Stomach (tissue), 9 donors: ENCODE data around the gene F3. TPM values are rescaled to one million over a fixed set of nuclear protein-coding genes. Genes with fewer than 3 reads are reported as not detected.

Source experiments
- DNase-seq, 2 donors: peaks; one replicate each; pipeline versions ENCODE4 v3.0.0 to v3.0.0-alpha.2; 2013 to 2019
- H3K27ac ChIP-seq, 5 donors: fragments of 200-600 bp in 4 of 5; sonication (generic) in 4 of 5; one replicate each; pipeline ENCODE4 v1.5.1; 2013 to 2019; ENCODE audit warnings: mild to moderate bottlenecking in 1 of 5, moderate library complexity in 1 of 5
- H3K27me3 ChIP-seq, 3 donors: fragments of 200-600 bp; sonication (generic); one replicate each; pipeline ENCODE4 v1.5.1; 2017 to 2019; ENCODE audit warnings: mixed run types in 1 of 3
- H3K36me3 ChIP-seq, 4 donors: fragments of 200-600 bp; sonication (generic); 1 replicate in 3 of 4; 2 replicates in 1 of 4; pipeline ENCODE4 v1.5.1; 2016 to 2019
- H3K4me1 ChIP-seq, 4 donors: fragments of 200-600 bp; sonication (generic); one replicate each; pipeline ENCODE4 v1.5.1; 2016 to 2019
- H3K4me3 ChIP-seq, 4 donors: fragments of 200-600 bp; sonication (generic) in 3 of 4; one replicate each; pipeline ENCODE4 v1.5.1; 2016 to 2019; ENCODE audit warnings: mild to moderate bottlenecking in 1 of 4
- H3K9me3 ChIP-seq, 4 donors: fragments of 200-600 bp; sonication (generic); one replicate each; pipeline ENCODE4 v1.5.1; 2016 to 2019
- EP300 ChIP-seq: sonication (generic); formaldehyde crosslinking; IDR thresholded peaks from one replicate; pipeline ENCODE4 v1.6.1; 2017; ENCODE audit warnings: antibody characterized with exemption
- POLR2A ChIP-seq, 4 donors: fragments of 450-650 bp; IDR thresholded peaks; one replicate each; pipeline ENCODE4 v1.6.1; 2016; ENCODE audit warnings: antibody characterized with exemption in 4 of 4, control low read depth in 2 of 4, mild to moderate bottlenecking in 1 of 4, moderate library complexity in 1 of 4
- POLR2AphosphoS5 ChIP-seq, 3 donors: sonication (generic); formaldehyde crosslinking; IDR thresholded peaks; one replicate each; pipeline ENCODE4 v1.6.1; 2016; ENCODE audit warnings: antibody characterized with exemption in 3 of 3
- WGBS, 5 donors: extraction: QIAGEN DNeasy Blood & Tissue Kit in 3 of 5; methylation state at CpG; one replicate each; pipeline versions ENCODE4 v1.1.5 to v1.1.7; 2013 to 2018; 5-methylcytosine and 5-hydroxymethylcytosine counted together
- intact Hi-C: fragments of 100-400 bp; cut with DNase I; formaldehyde crosslinking; loops from one replicate; pipeline ENCODE4 v1.15.1; 2023; ENCODE audit warnings: low total_unique reads
- polyA plus RNA-seq, 3 donors: library from polyadenylated mRNA; stranded (reverse); fragments of 200-250 nt; gene quantifications; one replicate each; pipeline ENCODE4 v1.2.3, GENCODE V29; 2013
- total RNA-seq, 5 donors: library from RNA; depleted of rRNA; stranded (reverse); fragments of >200 nt; gene quantifications; one replicate each; pipeline versions ENCODE4 v1.1.0 to v1.2.3, GENCODE V29; 2014 to 2016
- TF ChIP-seq, protein P1 (sequence below), 7 experiments: fragments of 450-650 bp in 4 of 7; fragments of 200-600 bp in 3 of 7; sonication (generic) in 3 of 7; IDR thresholded peaks; one replicate each; pipeline ENCODE4 v1.5.1; 2016 to 2019; ENCODE audit warnings: antibody characterized with exemption in 7 of 7, control low read depth in 2 of 7, mild to moderate bottlenecking in 1 of 7
- donor health status: healthy with polysubstance abuse.
- donor health status: Bipolar disorder and iron deficiency.
- donor health status: healthy.

F3 gene
- total and polyA plus RNA-seq, 8 donors: 36.6 to 206 (median 81.7) TPM

DNA sequence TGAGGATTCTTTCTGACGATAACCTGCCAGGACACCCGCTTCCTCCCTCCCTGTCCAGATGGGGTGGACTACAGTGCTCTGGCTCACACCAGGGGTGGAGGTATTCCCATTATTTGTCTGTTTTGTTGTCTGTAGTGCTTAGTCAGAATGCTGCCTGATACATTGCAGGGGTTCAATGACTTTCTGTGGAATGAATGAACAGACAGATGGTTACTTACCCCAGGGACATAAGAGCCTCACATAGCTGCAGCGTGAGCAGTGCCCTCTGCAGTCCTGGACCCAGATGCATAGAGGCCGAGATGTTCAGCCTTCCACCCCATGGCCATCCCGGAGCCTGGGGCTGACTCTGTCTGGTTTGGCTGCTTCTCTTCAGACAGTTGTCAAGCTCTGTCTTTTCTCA lies 13.0 kb upstream of the F3 start:
- TF ChIP-seq EP300: no peak
- TF ChIP-seq POLR2AphosphoS5 (IDR thresholded peaks at IDR 0.05): no peak
- no peak for TF ChIP-seq POLR2A (IDR thresholded peaks at IDR 0.05)
- TF ChIP-seq, protein P1, sequence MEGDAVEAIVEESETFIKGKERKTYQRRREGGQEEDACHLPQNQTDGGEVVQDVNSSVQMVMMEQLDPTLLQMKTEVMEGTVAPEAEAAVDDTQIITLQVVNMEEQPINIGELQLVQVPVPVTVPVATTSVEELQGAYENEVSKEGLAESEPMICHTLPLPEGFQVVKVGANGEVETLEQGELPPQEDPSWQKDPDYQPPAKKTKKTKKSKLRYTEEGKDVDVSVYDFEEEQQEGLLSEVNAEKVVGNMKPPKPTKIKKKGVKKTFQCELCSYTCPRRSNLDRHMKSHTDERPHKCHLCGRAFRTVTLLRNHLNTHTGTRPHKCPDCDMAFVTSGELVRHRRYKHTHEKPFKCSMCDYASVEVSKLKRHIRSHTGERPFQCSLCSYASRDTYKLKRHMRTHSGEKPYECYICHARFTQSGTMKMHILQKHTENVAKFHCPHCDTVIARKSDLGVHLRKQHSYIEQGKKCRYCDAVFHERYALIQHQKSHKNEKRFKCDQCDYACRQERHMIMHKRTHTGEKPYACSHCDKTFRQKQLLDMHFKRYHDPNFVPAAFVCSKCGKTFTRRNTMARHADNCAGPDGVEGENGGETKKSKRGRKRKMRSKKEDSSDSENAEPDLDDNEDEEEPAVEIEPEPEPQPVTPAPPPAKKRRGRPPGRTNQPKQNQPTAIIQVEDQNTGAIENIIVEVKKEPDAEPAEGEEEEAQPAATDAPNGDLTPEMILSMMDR (IDR thresholded peaks at IDR 0.05): no peak
- Histone ChIP-seq H3K36me3 (no peaks in the 10 kb centered on the region), H3K27me3 (no peaks in the 10 kb centered on the region), H3K9me3 (no peaks in the 10 kb centered on the region), H3K4me3 (no peak overlapping the region), H3K27ac (peak overlapping the region in 3 of 5 donors; percentile 21 to 87 (median 80)), H3K4me1 (peaks cover 16 to 56% (median 35%) of the 10 kb centered on the region in 4 donors)
- no peak for DNase-seq
- intact Hi-C loops: no loop called here
- 86 to 94% (median 93%) methylated on average over 5 of the region's 5 CpGs for WGBS, 5 donors

DNA sequence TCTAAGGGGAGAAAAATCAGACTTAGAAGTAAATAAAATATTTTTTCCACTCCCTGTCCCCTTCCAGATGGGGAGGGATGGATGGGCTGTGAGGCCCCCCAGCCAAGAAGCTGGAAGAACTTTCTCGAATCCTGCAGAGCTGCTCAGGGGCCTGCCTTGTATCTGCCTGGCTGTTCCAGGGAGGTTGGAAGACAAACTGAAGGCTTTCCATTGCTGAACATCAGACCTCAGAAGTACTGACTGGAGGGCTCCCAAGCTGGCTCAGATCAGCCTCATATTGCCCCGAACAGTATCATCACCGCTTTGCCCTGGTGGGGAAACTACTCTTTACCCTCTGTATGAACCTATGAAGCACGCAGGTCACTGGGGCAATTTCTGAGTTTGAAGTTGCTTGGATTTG lies 12.4 kb upstream of the F3 start:
- Histone ChIP-seq H3K4me3 (no peak overlapping the region), H3K9me3 (no peaks in the 10 kb centered on the region), H3K36me3 (no peaks in the 10 kb centered on the region), H3K4me1 (peaks cover 16 to 61% (median 36%) of the 10 kb centered on the region in 4 donors), H3K27ac (peak overlapping the region in 4 of 5 donors; percentile 21 to 87 (median 55)), H3K27me3 (no peaks in the 10 kb centered on the region)
- DNase-seq: no peak
- TF ChIP-seq POLR2AphosphoS5 (IDR thresholded peaks at IDR 0.05): no peak
- no peak for TF ChIP-seq POLR2A (IDR thresholded peaks at IDR 0.05)
- no peak for TF ChIP-seq EP300
- TF ChIP-seq, protein P1 (IDR thresholded peaks at IDR 0.05): no peak
- intact Hi-C loops: no loop called here
- WGBS, 5 donors: 84 to 88% (median 87%) methylated on average over 4 of the region's 4 CpGs

DNA sequence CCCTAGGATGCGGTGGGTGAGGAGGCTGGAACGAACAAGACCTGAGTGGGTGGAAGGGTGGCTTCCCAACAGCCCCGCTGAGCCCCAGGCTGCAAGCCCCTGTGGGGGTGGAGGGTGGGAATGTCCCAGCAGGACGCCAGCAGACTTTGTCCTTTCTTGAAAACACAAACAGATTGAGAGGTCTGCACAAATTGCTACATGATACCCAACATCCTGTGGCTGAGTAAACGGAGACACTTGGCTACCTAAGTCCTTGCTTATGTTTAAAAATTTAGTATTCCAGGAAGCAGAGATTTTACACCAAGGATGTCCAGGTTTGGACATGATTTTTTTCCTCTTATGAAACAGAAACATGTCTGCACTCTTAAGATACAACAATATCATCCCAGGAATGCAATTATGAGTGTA lies 11.8 kb upstream of the F3 start:
- WGBS, 5 donors: 39 to 54% (median 49%) methylated on average over 5 of the region's 5 CpGs
- no peaks in the 10 kb centered on the region for H3K9me3 ChIP-seq
- H3K36me3 ChIP-seq: no peaks in the 10 kb centered on the region
- intact Hi-C loops: no loop called here
- no peak overlapping the region for H3K4me3 ChIP-seq
- peak in 1 of 2 donors; percentile 44 for DNase-seq
- H3K4me1 ChIP-seq: peaks cover 16 to 61% (median 36%) of the 10 kb centered on the region in 4 donors
- TF ChIP-seq EP300: no peak
- peak in 2 of 3 donors; percentile 26 to 32 for TF ChIP-seq POLR2AphosphoS5 (IDR thresholded peaks at IDR 0.05)
- no peaks in the 10 kb centered on the region for H3K27me3 ChIP-seq
- peak overlapping the region in 4 of 5 donors; percentile 14 to 87 (median 76) for H3K27ac ChIP-seq

DNA sequence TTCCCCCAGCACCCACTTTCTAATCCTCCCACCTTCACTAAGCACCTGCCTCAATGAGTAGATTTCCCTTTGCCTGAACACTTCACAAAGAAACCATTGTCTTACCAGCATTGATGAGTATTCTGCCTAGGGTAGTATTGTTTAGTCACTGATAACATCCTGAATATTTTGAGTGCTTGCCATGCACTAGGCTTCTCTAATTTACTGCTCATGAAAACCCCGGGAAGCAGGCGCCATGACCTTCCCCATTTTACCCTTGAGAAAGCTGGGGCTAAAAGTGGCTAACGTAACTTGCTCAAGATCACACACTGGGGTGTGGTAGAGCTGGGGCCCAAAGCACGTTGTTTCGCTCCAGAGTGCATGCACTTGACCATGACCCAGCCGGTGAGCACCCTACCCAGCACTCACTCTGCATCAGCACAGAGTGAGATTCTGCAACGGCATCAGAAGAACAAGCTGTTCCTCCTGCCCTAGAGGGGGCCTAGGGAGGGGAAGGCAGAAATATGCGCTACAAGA lies 10.6 kb upstream of the F3 start:
- 50 to 77% (median 62%) methylated on average over 8 of the region's 8 CpGs for WGBS, 5 donors
- Histone ChIP-seq H3K27me3 (no peaks in the 10 kb centered on the region), H3K4me1 (peaks cover 16 to 61% (median 36%) of the 10 kb centered on the region in 4 donors), H3K27ac (peak overlapping the region in 4 of 5 donors; percentile 72 to 87 (median 78)), H3K9me3 (no peaks in the 10 kb centered on the region), H3K4me3 (no peak overlapping the region), H3K36me3 (no peaks in the 10 kb centered on the region)
- DNase-seq: no peak
- TF ChIP-seq POLR2AphosphoS5 (IDR thresholded peaks at IDR 0.05) (peak in 1 of 3 donors; percentile 55), EP300 (peak; percentile 65), POLR2A (IDR thresholded peaks at IDR 0.05) (no peak)
- intact Hi-C loops: no loop called here

DNA sequence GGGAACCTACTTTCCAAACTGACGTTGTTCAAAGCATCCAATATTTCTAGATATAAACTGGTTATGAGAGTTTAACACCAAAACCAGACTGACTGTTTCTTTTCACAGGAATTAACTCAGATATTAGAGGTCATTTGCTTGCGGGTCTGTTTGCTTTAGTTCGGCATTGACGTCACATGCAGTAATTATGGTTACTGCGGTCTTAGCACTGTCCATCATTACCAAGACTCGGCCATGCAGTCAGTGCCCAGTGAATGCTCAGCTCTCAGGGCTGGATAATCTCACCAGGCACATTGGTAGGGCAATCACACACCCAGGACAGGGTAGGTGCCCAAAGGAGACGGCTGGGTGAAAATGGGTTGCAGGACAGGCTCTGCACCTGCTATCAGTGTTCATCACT lies 9.9 kb upstream of the F3 start:
- H3K27me3 ChIP-seq: no peaks in the 10 kb centered on the region
- peak in 1 of 2 donors; percentile 68 for DNase-seq
- H3K4me3 ChIP-seq: no peak overlapping the region
- H3K4me1 ChIP-seq: peaks cover 16 to 57% (median 36%) of the 10 kb centered on the region in 4 donors
- no peaks in the 10 kb centered on the region for H3K9me3 ChIP-seq
- no peaks in the 10 kb centered on the region for H3K36me3 ChIP-seq
- 30 to 60% (median 43%) methylated on average over 7 of the region's 7 CpGs for WGBS, 5 donors
- TF ChIP-seq, protein P1 (IDR thresholded peaks at IDR 0.05): no peak
- TF ChIP-seq POLR2AphosphoS5 (IDR thresholded peaks at IDR 0.05): peak in 2 of 3 donors; percentile 16 to 85
- no peak for TF ChIP-seq POLR2A (IDR thresholded peaks at IDR 0.05)
- TF ChIP-seq EP300: peak; percentile 88
- intact Hi-C loops: no loop called here
- H3K27ac ChIP-seq: peak overlapping the region; percentile 56 to 87 (median 76)
